Naive B cell (primary cell): Measurements from ENCODE around the gene ENTPD7. TPM values are rescaled to one million over a fixed set of nuclear protein-coding genes. Genes with fewer than 3 reads are reported as not detected.

Source experiments
- ATAC-seq, 2 donors: fragments of 150-1000 bp; cut with Tn5 transposase; 2 replicates each; pipeline ENCODE4 v1.10.0; 2021; ENCODE audit warnings: low read depth in 2 of 2, mild to moderate bottlenecking in 2 of 2, moderate library complexity in 2 of 2
- DNase-seq: peaks from one replicate; pipeline ENCODE4 v3.0.0; 2022
- H3K27ac Mint-ChIP-seq, 6 donors: one replicate each; pipeline ENCODE4 v1.8.0; 2020 to 2022; ENCODE audit warnings: mild to moderate bottlenecking in 6 of 6, mixed read lengths in 6 of 6, moderate library complexity in 5 of 6, inconsistent platforms in 2 of 6
- H3K27me3 Mint-ChIP-seq, 3 donors: one replicate each; pipeline ENCODE4 v1.8.0; 2021 to 2022; ENCODE audit warnings: mixed read lengths in 3 of 3, mild to moderate bottlenecking in 1 of 3
- H3K36me3 Mint-ChIP-seq, 2 donors: one replicate each; pipeline ENCODE4 v1.8.0; 2020 to 2022; ENCODE audit warnings: mixed read lengths in 2 of 2, inconsistent platforms in 1 of 2, mild to moderate bottlenecking in 1 of 2
- H3K4me1 Mint-ChIP-seq, 3 donors: one replicate each; pipeline ENCODE4 v1.8.0; 2020 to 2022; ENCODE audit warnings: mixed read lengths in 3 of 3, inconsistent platforms in 1 of 3, mild to moderate bottlenecking in 1 of 3, moderate library complexity in 1 of 3
- H3K4me3 Mint-ChIP-seq, 8 donors: one replicate each; pipeline ENCODE4 v1.8.0; 2020 to 2022; ENCODE audit warnings: mild to moderate bottlenecking in 8 of 8, mixed read lengths in 8 of 8, moderate library complexity in 8 of 8, inconsistent platforms in 2 of 8
- H3K9me3 Mint-ChIP-seq, 7 donors: one replicate each; pipeline ENCODE4 v1.8.0; 2020 to 2022; ENCODE audit warnings: mixed read lengths in 7 of 7, mild to moderate bottlenecking in 5 of 7, inconsistent platforms in 2 of 7, moderate library complexity in 1 of 7
- polyA plus RNA-seq, 6 donors: library from polyadenylated mRNA; unstranded; fragments of 300-500 nt; fragmentation: Illumina TruSeq; gene quantifications; one replicate each; pipeline ENCODE4 v1.2.3, GENCODE V29; 2021; ENCODE audit warnings: low read depth in 6 of 6

The ENTPD7 gene
- polyA plus RNA-seq, 6 donors from 2014 or later = 0.32 to 0.85 (median 0.55) TPM; not detected in 1

GRCh38 chr10:99678921-99679320 is 19.6 kb downstream of the ENTPD7 start:
- DNase-seq (no peak), ATAC-seq (no peak)
- Mint-ChIP-seq H3K4me3 (no peak overlapping the region), H3K36me3 (peaks cover 0 to 8% of the 10 kb centered on the region in 2 donors), H3K27me3 (no peaks in the 10 kb centered on the region), H3K4me1 (peaks cover 0 to 5% (median 5%) of the 10 kb centered on the region in 3 donors), H3K27ac (no peak overlapping the region), H3K9me3 (no peaks in the 10 kb centered on the region)

- H3K4me3 Mint-ChIP-seq = no peak overlapping the region
- no peaks in the 10 kb centered on the region for H3K9me3 Mint-ChIP-seq
- no peak overlapping the region for H3K27ac Mint-ChIP-seq
- peaks cover 6 to 15% (median 9%) of the 10 kb centered on the region in 3 donors for H3K4me1 Mint-ChIP-seq
- ATAC-seq = no peak
- no peaks in the 10 kb centered on the region for H3K27me3 Mint-ChIP-seq
- DNase-seq = no peak
- H3K36me3 Mint-ChIP-seq = peaks cover 0 to 8% of the 10 kb centered on the region in 2 donors
Measured at GRCh38 chr10:99681553-99681952, 22.2 kb downstream of the ENTPD7 start.

- Mint-ChIP-seq H3K4me1 (peaks cover 6 to 16% (median 9%) of the 10 kb centered on the region in 3 donors), H3K27me3 (no peaks in the 10 kb centered on the region)
- no peak for ATAC-seq
Measured at GRCh38 chr10:99682032-99682431, 22.7 kb downstream of the ENTPD7 start.

GRCh38 chr10:99682752-99683151 is 23.4 kb downstream of the ENTPD7 start:
- Mint-ChIP-seq H3K27me3 (no peaks in the 10 kb centered on the region), H3K4me1 (peaks cover 6 to 16% (median 9%) of the 10 kb centered on the region in 3 donors), H3K4me3 (no peak overlapping the region), H3K27ac (no peak overlapping the region), H3K9me3 (no peaks in the 10 kb centered on the region), H3K36me3 (peaks cover 0 to 8% of the 10 kb centered on the region in 2 donors)
- ATAC-seq = peak in 1 of 2 donors; percentile 27
- no peak for DNase-seq

More at GRCh38 chr10:99682032-99682431, 22.7 kb downstream of the ENTPD7 start:
- H3K36me3 Mint-ChIP-seq = peaks cover 0 to 8% of the 10 kb centered on the region in 2 donors
- DNase-seq = no peak
- peak overlapping the region in 1 of 6 donors; percentile 68 for H3K27ac Mint-ChIP-seq
- H3K4me3 Mint-ChIP-seq = no peak overlapping the region
- no peaks in the 10 kb centered on the region for H3K9me3 Mint-ChIP-seq

GRCh38 chr10:99685597-99685967 is 26.3 kb downstream of the ENTPD7 start:
- Mint-ChIP-seq H3K27me3 (no peaks in the 10 kb centered on the region), H3K36me3 (no peaks in the 10 kb centered on the region), H3K27ac (peak overlapping the region in 5 of 6 donors; percentile 3 to 71 (median 27)), H3K4me3 (no peak overlapping the region), H3K4me1 (peaks cover 6 to 16% (median 9%) of the 10 kb centered on the region in 3 donors), H3K9me3 (no peaks in the 10 kb centered on the region)
- ATAC-seq (peak; percentile 70 to 72), DNase-seq (no peak)

- no peak overlapping the region for H3K4me3 Mint-ChIP-seq
- H3K27ac Mint-ChIP-seq = no peak overlapping the region
- peaks cover 6 to 16% (median 9%) of the 10 kb centered on the region in 3 donors for H3K4me1 Mint-ChIP-seq
- H3K36me3 Mint-ChIP-seq = peaks cover 5 to 11% of the 10 kb centered on the region in 2 donors
- no peaks in the 10 kb centered on the region for H3K27me3 Mint-ChIP-seq
- no peaks in the 10 kb centered on the region for H3K9me3 Mint-ChIP-seq
- DNase-seq (no peak), ATAC-seq (no peak)
Measured at GRCh38 chr10:99689461-99689860, 30.2 kb downstream of the ENTPD7 start.

GRCh38 chr10:99693933-99694583 is 34.7 kb downstream of the ENTPD7 start:
- no peak overlapping the region for H3K27ac Mint-ChIP-seq
- no peak for DNase-seq
- H3K27me3 Mint-ChIP-seq = no peaks in the 10 kb centered on the region
- no peak overlapping the region for H3K4me3 Mint-ChIP-seq
- H3K36me3 Mint-ChIP-seq = peaks cover 17 to 28% of the 10 kb centered on the region in 2 donors
- no peaks in the 10 kb centered on the region for H3K9me3 Mint-ChIP-seq
- no peak for ATAC-seq
- no peaks in the 10 kb centered on the region for H3K4me1 Mint-ChIP-seq

- DNase-seq (no peak), ATAC-seq (no peak)
- Mint-ChIP-seq H3K9me3 (no peaks in the 10 kb centered on the region), H3K36me3 (peaks cover 28 to 30% of the 10 kb centered on the region in 2 donors), H3K4me3 (no peak overlapping the region), H3K27me3 (no peaks in the 10 kb centered on the region), H3K27ac (peak overlapping the region in 1 of 6 donors; percentile 82), H3K4me1 (no peaks in the 10 kb centered on the region)
Measured at GRCh38 chr10:99695761-99696160, 36.5 kb downstream of the ENTPD7 start.

GRCh38 chr10:99698504-99699080 is 39.3 kb downstream of the ENTPD7 start:
- H3K9me3 Mint-ChIP-seq = no peaks in the 10 kb centered on the region
- H3K27ac Mint-ChIP-seq = no peak overlapping the region
- H3K4me3 Mint-ChIP-seq = no peak overlapping the region

GRCh38 chr10:99700649-99701048 is 41.3 kb downstream of the ENTPD7 start:
- Mint-ChIP-seq H3K36me3 (peaks cover 23 to 28% of the 10 kb centered on the region in 2 donors), H3K4me3 (no peak overlapping the region), H3K4me1 (no peaks in the 10 kb centered on the region), H3K9me3 (no peaks in the 10 kb centered on the region), H3K27ac (no peak overlapping the region), H3K27me3 (no peaks in the 10 kb centered on the region)
- ATAC-seq (no peak), DNase-seq (no peak)

More at GRCh38 chr10:99698504-99699080, 39.3 kb downstream of the ENTPD7 start:
- H3K4me1 Mint-ChIP-seq = no peaks in the 10 kb centered on the region
- H3K27me3 Mint-ChIP-seq = no peaks in the 10 kb centered on the region
- DNase-seq (no peak), ATAC-seq (no peak)
- peaks cover 23 to 33% of the 10 kb centered on the region in 2 donors for H3K36me3 Mint-ChIP-seq

GRCh38 chr10:99708428-99709012 is 49.2 kb downstream of the ENTPD7 start:
- DNase-seq = no peak
- peaks cover 0 to 9% of the 10 kb centered on the region in 2 donors for H3K36me3 Mint-ChIP-seq
- H3K9me3 Mint-ChIP-seq = no peaks in the 10 kb centered on the region

GRCh38 chr10:99709480-99710229 is 50.3 kb downstream of the ENTPD7 start:
- H3K27ac Mint-ChIP-seq = peak overlapping the region in 1 of 6 donors; percentile 88
- H3K9me3 Mint-ChIP-seq = no peaks in the 10 kb centered on the region
- no peak overlapping the region for H3K4me3 Mint-ChIP-seq
- DNase-seq (no peak), ATAC-seq (no peak)
- peaks cover 0 to 9% of the 10 kb centered on the region in 2 donors for H3K36me3 Mint-ChIP-seq
- H3K4me1 Mint-ChIP-seq = peaks cover 0 to 3% (median 0%) of the 10 kb centered on the region in 3 donors
- H3K27me3 Mint-ChIP-seq = no peaks in the 10 kb centered on the region

More at GRCh38 chr10:99708428-99709012, 49.2 kb downstream of the ENTPD7 start:
- peak overlapping the region in 2 of 6 donors; percentile 53 to 58 for H3K27ac Mint-ChIP-seq
- H3K4me3 Mint-ChIP-seq = no peak overlapping the region
- no peaks in the 10 kb centered on the region for H3K27me3 Mint-ChIP-seq
- H3K4me1 Mint-ChIP-seq = peaks cover 0 to 3% (median 0%) of the 10 kb centered on the region in 3 donors
- ATAC-seq = no peak

GRCh38 chr10:99711129-99711719 is 51.9 kb downstream of the ENTPD7 start:
- peaks cover 0 to 3% (median 0%) of the 10 kb centered on the region in 3 donors for H3K4me1 Mint-ChIP-seq
- DNase-seq (peak; percentile 34), ATAC-seq (peak; percentile 62 to 78)
- H3K9me3 Mint-ChIP-seq = no peaks in the 10 kb centered on the region
- H3K27ac Mint-ChIP-seq = no peak overlapping the region
- H3K27me3 Mint-ChIP-seq = no peaks in the 10 kb centered on the region
- H3K4me3 Mint-ChIP-seq = no peak overlapping the region
- peaks cover under 1 to 9% of the 10 kb centered on the region in 2 donors for H3K36me3 Mint-ChIP-seq
